ENCODE results near the gene AGAP5.

AGAP5 gene

GRCh38 chr10:73653701-73654100, 44.2 kb downstream of the AGAP5 start:
- DNase-seq (ENCODE audit: low read depth in 3 of 3): no peak

GRCh38 chr10:73653195-73653594, 44.7 kb downstream of the AGAP5 start:
- DNase-seq (ENCODE audit: low read depth in 3 of 3): no peak

- DNase-seq (ENCODE audit: low read depth in 3 of 3): no peak
These were observed 47.2 kb downstream of the AGAP5 start for GRCh38 chr10:73650537-73651331.

GRCh38 chr10:73649876-73650536, 47.9 kb downstream of the AGAP5 start:
- no peak for DNase-seq (ENCODE audit: low read depth in 3 of 3)

- no peak for DNase-seq (ENCODE audit: low read depth in 3 of 3)
These were observed 48.7 kb downstream of the AGAP5 start for GRCh38 chr10:73648975-73649829.

- DNase-seq (ENCODE audit: low read depth in 3 of 3): no peak
These were observed 49.8 kb downstream of the AGAP5 start for GRCh38 chr10:73647875-73648651.

- DNase-seq (ENCODE audit: low read depth in 3 of 3): peak in 1 of 3 experiments; percentile 14
These were observed 50.6 kb downstream of the AGAP5 start for GRCh38 chr10:73647211-73647874.

GRCh38 chr10:73646598-73647041, 51.3 kb downstream of the AGAP5 start:
- DNase-seq (ENCODE audit: low read depth in 3 of 3): no peak

GRCh38 chr10:73645251-73645650, 52.7 kb downstream of the AGAP5 start:
- no peak for DNase-seq (ENCODE audit: low read depth in 3 of 3)

GRCh38 chr10:73644767-73645166, 53.1 kb downstream of the AGAP5 start:
- DNase-seq (ENCODE audit: low read depth in 3 of 3): no peak

GRCh38 chr10:73644015-73644743, 53.7 kb downstream of the AGAP5 start:
- peak in 2 of 3 experiments; percentile 15 to 23 for DNase-seq (ENCODE audit: low read depth in 3 of 3)

- DNase-seq (ENCODE audit: low read depth in 3 of 3): no peak
These were observed 54.5 kb downstream of the AGAP5 start for GRCh38 chr10:73643362-73643761.

- no peak for DNase-seq (ENCODE audit: low read depth in 3 of 3)
These were observed 56.4 kb downstream of the AGAP5 start, which contains the start of gene MYOZ1 for GRCh38 chr10:73641328-73642060. TSS of gene MYOZ1 (minus strand) at chr10:73641474. CDS start at chr10:73640017, 1,457 bp downstream.

GRCh38 chr10:73639286-73639685, 58.6 kb downstream of the AGAP5 start:
- no peak for DNase-seq (ENCODE audit: low read depth in 3 of 3)

- no peak for DNase-seq (ENCODE audit: low read depth in 3 of 3)
These were observed 62.1 kb downstream of the AGAP5 start for GRCh38 chr10:73635781-73636180.

- DNase-seq (ENCODE audit: low read depth in 3 of 3): no peak
These were observed 63.5 kb downstream of the AGAP5 start for GRCh38 chr10:73634421-73634820.

GRCh38 chr10:73629165-73629564, 68.7 kb downstream of the AGAP5 start:
- DNase-seq (ENCODE audit: low read depth in 3 of 3): no peak

- DNase-seq (ENCODE audit: low read depth in 3 of 3): no peak
These were observed 69.5 kb downstream of the AGAP5 start for GRCh38 chr10:73628405-73628804.

- no peak for DNase-seq (ENCODE audit: low read depth in 3 of 3)
These were observed 70.6 kb downstream of the AGAP5 start for GRCh38 chr10:73627300-73627699.
